ENCODE results near the gene ARPC4.

The ARPC4 gene

GRCh38 chr3:9746330-9746729, 46.6 kb upstream of the ARPC4 start:
- ATAC-seq, result peak; percentile 47
- no peak for TF ChIP-seq BACH2 (CRISPR knock-in tag; IDR thresholded peaks at IDR 0.05; ENCODE audit: borderline replicate concordance)
- no peak for TF ChIP-seq ESRRG (CRISPR knock-in tag; IDR thresholded peaks at IDR 0.05)
- no peak for TF ChIP-seq ZC3H10 (CRISPR knock-in tag; IDR thresholded peaks at IDR 0.05)
- TF ChIP-seq CSDC2 (CRISPR knock-in tag; IDR thresholded peaks at IDR 0.05), result no peak
- no peak for TF ChIP-seq ZFP30 (CRISPR knock-in tag; IDR thresholded peaks at IDR 0.05)
- TF ChIP-seq GLIS3 (CRISPR knock-in tag; IDR thresholded peaks at IDR 0.05), result no peak
- no peak for TF ChIP-seq TOX (CRISPR knock-in tag; IDR thresholded peaks at IDR 0.05; ENCODE audit: borderline replicate concordance)
- TF ChIP-seq TCF4 (CRISPR knock-in tag; IDR thresholded peaks at IDR 0.05; ENCODE audit: borderline replicate concordance), result no peak

GRCh38 chr3:9747267-9747666, 45.6 kb upstream of the ARPC4 start:
- ATAC-seq, result peak; percentile 14
- no peak for TF ChIP-seq ZFP3 (CRISPR knock-in tag; IDR thresholded peaks at IDR 0.05)
- TF ChIP-seq ZC3H10 (CRISPR knock-in tag; IDR thresholded peaks at IDR 0.05), result no peak
- no peak for TF ChIP-seq PATZ1 (CRISPR knock-in tag; IDR thresholded peaks at IDR 0.05; ENCODE audit: borderline replicate concordance)
- TF ChIP-seq PPARA (CRISPR knock-in tag; IDR thresholded peaks at IDR 0.05; ENCODE audit: borderline replicate concordance), result no peak
- TF ChIP-seq TSHZ2 (CRISPR knock-in tag; IDR thresholded peaks at IDR 0.05), result no peak

GRCh38 chr3:9748031-9748430, 44.9 kb upstream of the ARPC4 start:
- TF ChIP-seq RARB (CRISPR knock-in tag; IDR thresholded peaks at IDR 0.05) (no peak), ARNTL (CRISPR knock-in tag; IDR thresholded peaks at IDR 0.05; ENCODE audit: borderline replicate concordance, low read depth) (no peak), TSHZ2 (CRISPR knock-in tag; IDR thresholded peaks at IDR 0.05) (no peak), ZNF565 (CRISPR knock-in tag; conservative IDR thresholded peaks at IDR 0.05; ENCODE audit: low read depth) (no peak), ZFP3 (CRISPR knock-in tag; IDR thresholded peaks at IDR 0.05) (no peak), TOX (CRISPR knock-in tag; IDR thresholded peaks at IDR 0.05; ENCODE audit: borderline replicate concordance) (no peak), POU6F1 (CRISPR knock-in tag; IDR thresholded peaks at IDR 0.05; ENCODE audit: borderline replicate concordance, low read depth) (no peak), CSRNP3 (CRISPR knock-in tag; IDR thresholded peaks at IDR 0.05) (no peak), CSDC2 (CRISPR knock-in tag; IDR thresholded peaks at IDR 0.05) (no peak), ZNF8 (CRISPR knock-in tag; IDR thresholded peaks at IDR 0.05) (no peak), BACH2 (CRISPR knock-in tag; IDR thresholded peaks at IDR 0.05; ENCODE audit: borderline replicate concordance) (no peak)
- no peak for ATAC-seq
